Measurements from ENCODE around the gene NHLRC4. TPM values are rescaled to one million over a fixed set of nuclear protein-coding genes. Genes with fewer than 3 reads are reported as not detected.

Gene NHLRC4
- total and polyA plus RNA-seq, 12 donors, result 0.57 to 22.3 (median 6.3) TPM

DNA sequence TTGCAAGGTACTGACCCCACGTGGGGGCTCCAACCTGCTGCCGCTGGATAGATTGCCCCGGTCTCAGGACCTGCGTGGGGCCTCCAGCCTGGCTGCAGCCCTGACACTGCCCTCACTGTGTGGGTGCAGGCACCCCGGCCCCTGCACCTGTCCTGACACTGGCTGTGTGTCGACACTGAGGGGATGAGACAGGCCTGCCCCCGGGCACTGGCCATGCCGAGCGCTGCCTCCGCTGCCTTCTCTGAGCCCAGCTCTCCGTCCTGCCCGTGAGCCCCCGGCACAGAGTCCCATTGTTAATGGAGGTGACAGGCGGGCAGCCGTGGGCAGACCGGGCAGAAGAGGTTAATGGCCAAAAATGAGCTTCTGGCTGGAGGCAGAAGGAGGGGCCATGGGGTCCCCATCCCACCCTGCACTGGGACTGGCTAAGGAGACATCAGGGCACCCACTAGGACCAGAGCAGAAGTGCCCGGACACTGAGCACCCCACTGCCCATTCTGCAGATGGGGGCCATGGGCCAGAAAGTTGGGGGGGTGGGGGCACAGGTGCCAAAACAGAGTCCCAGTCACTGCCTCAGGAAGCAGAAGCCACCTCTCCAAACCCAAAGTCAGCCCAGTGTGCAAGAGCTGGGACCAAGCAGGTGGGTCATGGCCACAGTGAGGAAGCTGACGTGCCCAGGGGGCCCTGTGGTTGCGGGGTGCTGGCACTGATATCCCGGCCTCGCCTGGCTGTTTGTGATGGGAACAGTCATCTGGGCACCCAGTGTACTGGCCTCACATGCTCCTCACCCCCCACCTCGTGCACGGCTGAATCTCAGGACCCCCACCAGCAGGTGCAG, 9.1 kb upstream of the NHLRC4 start:
- no peak for DNase-seq
- no peak overlapping the region for H3K4me3 ChIP-seq
- H3K27me3 ChIP-seq, result peaks cover 23% of the 10 kb centered on the region
- H3K9me3 ChIP-seq (replicated peaks in 1 of 3), result no peaks in the 10 kb centered on the region
- peaks cover 0 to 2% of the 10 kb centered on the region in 2 donors for H3K36me3 ChIP-seq (replicated peaks in 1 of 2)
- 80 to 81% (median 80%) methylated on average over 7 to 23 of the region's 23 CpGs; no CpG with 5 or more reads in 1 of the 4 donors for WGBS, 4 donors
- TF ChIP-seq, protein P1, sequence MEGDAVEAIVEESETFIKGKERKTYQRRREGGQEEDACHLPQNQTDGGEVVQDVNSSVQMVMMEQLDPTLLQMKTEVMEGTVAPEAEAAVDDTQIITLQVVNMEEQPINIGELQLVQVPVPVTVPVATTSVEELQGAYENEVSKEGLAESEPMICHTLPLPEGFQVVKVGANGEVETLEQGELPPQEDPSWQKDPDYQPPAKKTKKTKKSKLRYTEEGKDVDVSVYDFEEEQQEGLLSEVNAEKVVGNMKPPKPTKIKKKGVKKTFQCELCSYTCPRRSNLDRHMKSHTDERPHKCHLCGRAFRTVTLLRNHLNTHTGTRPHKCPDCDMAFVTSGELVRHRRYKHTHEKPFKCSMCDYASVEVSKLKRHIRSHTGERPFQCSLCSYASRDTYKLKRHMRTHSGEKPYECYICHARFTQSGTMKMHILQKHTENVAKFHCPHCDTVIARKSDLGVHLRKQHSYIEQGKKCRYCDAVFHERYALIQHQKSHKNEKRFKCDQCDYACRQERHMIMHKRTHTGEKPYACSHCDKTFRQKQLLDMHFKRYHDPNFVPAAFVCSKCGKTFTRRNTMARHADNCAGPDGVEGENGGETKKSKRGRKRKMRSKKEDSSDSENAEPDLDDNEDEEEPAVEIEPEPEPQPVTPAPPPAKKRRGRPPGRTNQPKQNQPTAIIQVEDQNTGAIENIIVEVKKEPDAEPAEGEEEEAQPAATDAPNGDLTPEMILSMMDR (IDR thresholded peaks at IDR 0.05), result no peak
- TF ChIP-seq POLR2A (IDR thresholded peaks at IDR 0.05), result no peak
- no peak overlapping the region for H3K27ac ChIP-seq
- peaks cover 0 to 6% of the 10 kb centered on the region in 2 donors for H3K4me1 ChIP-seq (replicated peaks in 1 of 2)
- intact Hi-C loops (cut with DNase I), result no loop called here

DNA sequence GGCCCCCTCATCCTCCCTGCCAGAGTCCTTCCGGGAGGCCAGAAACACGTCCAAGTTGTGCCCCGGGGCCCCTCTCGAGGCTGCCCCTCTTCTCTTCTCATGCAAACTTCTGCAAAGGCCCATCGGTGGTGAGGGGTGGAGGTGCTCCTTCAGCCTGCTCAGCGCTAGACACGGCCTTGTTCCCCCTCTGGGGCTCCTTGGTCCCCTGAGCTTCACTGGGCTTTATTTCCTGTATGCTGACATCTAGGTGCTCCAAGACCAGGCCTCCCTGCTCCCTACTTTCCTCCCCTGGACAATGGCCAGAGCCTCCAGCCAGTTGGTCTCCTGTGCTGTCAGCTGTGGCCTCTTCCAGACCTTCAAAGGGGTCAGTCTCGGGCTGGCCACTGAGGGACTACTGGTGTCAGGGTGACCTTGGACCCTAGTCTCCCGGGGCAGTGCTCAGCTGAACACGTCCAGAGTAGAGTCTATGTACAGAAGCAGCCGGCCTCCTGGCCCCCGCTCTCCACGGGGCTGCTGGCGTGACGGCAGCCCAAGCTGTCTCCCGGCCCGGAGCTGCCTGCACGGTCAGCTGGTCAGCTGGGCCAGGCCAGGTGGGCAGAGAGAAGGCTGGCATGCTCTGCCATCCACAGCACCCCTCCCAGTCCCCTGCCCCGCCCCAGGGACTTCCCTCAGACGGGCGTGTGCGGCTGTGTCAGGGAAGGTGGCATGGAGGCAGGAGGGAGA, 8.3 kb upstream of the NHLRC4 start:
- no peak for DNase-seq
- H3K9me3 ChIP-seq (replicated peaks in 1 of 3), result no peaks in the 10 kb centered on the region
- 58 to 71% (median 60%) methylated on average over 18 to 22 of the region's 22 CpGs for WGBS, 4 donors
- H3K4me3 ChIP-seq, result no peak overlapping the region
- intact Hi-C loops (cut with DNase I), result no loop called here
- peaks cover 0 to 6% of the 10 kb centered on the region in 2 donors for H3K4me1 ChIP-seq (replicated peaks in 1 of 2)
- no peak for TF ChIP-seq POLR2A (IDR thresholded peaks at IDR 0.05)
- TF ChIP-seq, protein P1 (IDR thresholded peaks at IDR 0.05), result no peak
- H3K27me3 ChIP-seq, result peaks cover 23% of the 10 kb centered on the region
- H3K36me3 ChIP-seq (replicated peaks in 1 of 2), result no peaks in the 10 kb centered on the region
- no peak overlapping the region for H3K27ac ChIP-seq

DNA sequence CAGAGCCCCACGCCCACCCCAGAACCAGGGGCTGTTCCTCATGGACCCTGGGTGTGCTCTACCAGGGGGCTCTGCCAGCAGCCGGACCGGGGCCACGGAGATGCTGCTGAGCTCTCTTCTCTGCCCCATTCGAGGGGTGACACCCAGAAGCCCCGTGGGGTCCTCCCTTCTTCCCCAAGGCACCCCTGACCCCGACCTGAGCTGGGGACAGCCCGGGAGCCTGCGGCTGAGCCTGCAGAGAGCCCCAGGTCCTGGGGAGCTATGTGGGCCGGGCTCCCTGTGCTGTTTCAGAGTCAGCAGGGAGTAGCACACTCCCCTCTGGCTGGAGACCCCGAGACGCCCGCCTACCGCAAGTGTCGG, 7.8 kb upstream of the NHLRC4 start:
- Histone ChIP-seq H3K27ac (no peak overlapping the region), H3K36me3 (replicated peaks in 1 of 2) (no peaks in the 10 kb centered on the region), H3K27me3 (peaks cover 23% of the 10 kb centered on the region), H3K4me1 (replicated peaks in 1 of 2) (peaks cover 0 to 6% of the 10 kb centered on the region in 2 donors), H3K9me3 (replicated peaks in 1 of 3) (no peaks in the 10 kb centered on the region), H3K4me3 (no peak overlapping the region)
- intact Hi-C loops (cut with DNase I), result no loop called here
- TF ChIP-seq, protein P1 (IDR thresholded peaks at IDR 0.05), result no peak
- no peak for TF ChIP-seq POLR2A (IDR thresholded peaks at IDR 0.05)
- no peak for DNase-seq
- 76 to 80% (median 79%) methylated on average over 5 to 15 of the region's 15 CpGs; no CpG with 5 or more reads in 1 of the 4 donors for WGBS, 4 donors

DNA sequence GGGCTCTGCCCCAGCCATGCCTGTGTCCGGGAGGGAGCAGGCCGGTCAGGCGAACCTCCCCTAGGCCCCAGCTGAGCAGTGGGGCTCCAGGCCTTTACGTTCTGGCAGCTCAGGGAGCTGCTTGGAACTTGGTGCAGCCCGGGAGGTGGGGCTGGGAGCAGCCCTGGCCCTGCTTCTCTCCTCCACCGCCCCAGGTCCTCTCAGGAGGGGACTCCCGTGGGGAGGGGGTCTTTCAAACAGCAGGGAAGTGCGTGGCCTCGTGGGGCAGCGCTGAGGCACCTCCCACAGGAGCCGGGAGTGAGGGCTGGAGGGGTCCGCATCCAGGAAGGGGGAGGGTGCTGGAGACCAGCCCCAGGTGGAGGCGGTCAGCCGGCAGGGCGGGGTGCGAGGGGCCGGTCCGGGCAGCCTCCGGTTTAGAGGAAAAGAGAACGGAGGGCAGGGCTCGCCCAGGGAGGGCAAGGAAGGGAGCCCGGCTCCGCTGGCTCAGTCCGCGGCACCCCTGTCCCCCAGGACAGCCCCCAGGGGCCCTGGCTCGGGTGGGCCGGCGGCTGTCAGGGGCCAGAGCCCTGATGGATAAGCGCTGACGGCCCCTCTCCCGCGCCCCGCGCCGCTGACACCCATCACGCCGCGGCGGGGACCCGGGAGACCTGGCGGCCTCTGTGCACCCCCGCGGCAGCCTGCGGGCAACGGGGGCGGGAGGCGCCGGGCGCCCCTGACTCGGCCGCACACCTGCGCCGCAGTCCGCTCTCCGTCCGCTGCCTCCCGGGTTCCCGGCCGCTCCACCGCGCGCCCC, 7.2 kb upstream of the NHLRC4 start:
- peaks cover 0 to 2% of the 10 kb centered on the region in 2 donors for H3K4me1 ChIP-seq (replicated peaks in 1 of 2)
- peaks cover 23% of the 10 kb centered on the region for H3K27me3 ChIP-seq
- no peaks in the 10 kb centered on the region for H3K9me3 ChIP-seq (replicated peaks in 1 of 3)
- H3K36me3 ChIP-seq (replicated peaks in 1 of 2), result no peaks in the 10 kb centered on the region
- TF ChIP-seq, protein P1 (IDR thresholded peaks at IDR 0.05), result no peak
- no peak for TF ChIP-seq POLR2A (IDR thresholded peaks at IDR 0.05)
- no peak overlapping the region for H3K4me3 ChIP-seq
- DNase-seq, result no peak
- no peak overlapping the region for H3K27ac ChIP-seq
- intact Hi-C loops (cut with DNase I), result no loop called here
- WGBS, 4 donors, result 10 to 40% (median 15%) methylated on average over 5 to 62 of the region's 62 CpGs
